Ovary (tissue), 3 donors: ENCODE data around the gene TMEM33.

Experiments used
- POLR2A ChIP-seq: fragments of 450-650 bp; IDR thresholded peaks from one replicate; pipeline ENCODE4 v1.6.1; 2017; ENCODE audit warnings: antibody characterized with exemption, mild to moderate bottlenecking, moderate library complexity
- TF ChIP-seq, protein P1 (sequence below), 3 donors: fragments of 450-650 bp in 2 of 3; fragments of 200-600 bp in 1 of 3; IDR thresholded peaks; one replicate each; pipeline versions ENCODE4 v1.5.1 to v1.8.0; 2016 to 2022; ENCODE audit warnings: antibody characterized with exemption in 3 of 3, mild to moderate bottlenecking in 1 of 3
- donor health status: DM: no; HTN: no; CAD: no.

DNA sequence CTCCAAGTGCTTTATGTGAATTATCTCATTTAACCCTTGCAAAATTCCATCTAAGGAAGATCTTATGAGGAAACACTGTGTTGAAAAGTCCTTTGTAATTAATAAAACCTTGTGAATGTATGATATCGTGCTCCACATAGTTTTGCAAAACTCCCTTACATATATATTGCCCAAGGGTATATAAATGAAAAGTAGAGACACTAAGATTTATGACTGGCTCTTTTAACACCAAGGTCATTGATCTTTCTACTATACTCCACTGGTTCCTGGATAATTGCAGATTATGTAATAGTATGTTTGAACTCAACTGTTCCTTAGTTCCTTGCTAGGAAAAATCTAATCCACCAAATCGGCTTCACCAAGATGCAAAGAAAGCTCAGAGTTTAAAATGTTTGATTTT is 48.0 kb upstream of the TMEM33 start:
- TF ChIP-seq POLR2A, result no peak
- TF ChIP-seq, protein P1, sequence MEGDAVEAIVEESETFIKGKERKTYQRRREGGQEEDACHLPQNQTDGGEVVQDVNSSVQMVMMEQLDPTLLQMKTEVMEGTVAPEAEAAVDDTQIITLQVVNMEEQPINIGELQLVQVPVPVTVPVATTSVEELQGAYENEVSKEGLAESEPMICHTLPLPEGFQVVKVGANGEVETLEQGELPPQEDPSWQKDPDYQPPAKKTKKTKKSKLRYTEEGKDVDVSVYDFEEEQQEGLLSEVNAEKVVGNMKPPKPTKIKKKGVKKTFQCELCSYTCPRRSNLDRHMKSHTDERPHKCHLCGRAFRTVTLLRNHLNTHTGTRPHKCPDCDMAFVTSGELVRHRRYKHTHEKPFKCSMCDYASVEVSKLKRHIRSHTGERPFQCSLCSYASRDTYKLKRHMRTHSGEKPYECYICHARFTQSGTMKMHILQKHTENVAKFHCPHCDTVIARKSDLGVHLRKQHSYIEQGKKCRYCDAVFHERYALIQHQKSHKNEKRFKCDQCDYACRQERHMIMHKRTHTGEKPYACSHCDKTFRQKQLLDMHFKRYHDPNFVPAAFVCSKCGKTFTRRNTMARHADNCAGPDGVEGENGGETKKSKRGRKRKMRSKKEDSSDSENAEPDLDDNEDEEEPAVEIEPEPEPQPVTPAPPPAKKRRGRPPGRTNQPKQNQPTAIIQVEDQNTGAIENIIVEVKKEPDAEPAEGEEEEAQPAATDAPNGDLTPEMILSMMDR (IDR thresholded peaks at IDR 0.05), result no peak
